GM12878 (cell line): ENCODE data around the gene OGA. TPM values are rescaled to one million over a fixed set of nuclear protein-coding genes. Genes with fewer than 3 reads are reported as not detected.

Experiments
- ATAC-seq: fragments of 200-7000 bp; cut with Tn5 transposase; 3 replicates; pipeline ENCODE4 v1.9.1; 2020; ENCODE audit warnings: mild to moderate bottlenecking, moderate library complexity
- BruUV-seq: library from RNA; stranded (reverse); fragments of 400-500 nt; replicated peaks from 2 replicates; lab custom pipeline; 2021; lab: Mats Ljungman, UMichigan
- CTCF ChIA-PET: fragments of 300-600 bp; sonication (Branson Sonifier 250); formaldehyde crosslinking; extraction: SDS; loops from one replicate; lab custom pipeline; 2021; ENCODE audit warnings: inconsistent platforms; lab: Yijun Ruan, JAX
- POLR2A ChIA-PET: fragments of 350-600 bp; formaldehyde crosslinking; extraction: SDS; loops from one replicate; lab custom pipeline; 2021; ENCODE audit warnings: inconsistent platforms; lab: Charles Lee
- RAD21 ChIA-PET: fragments of 300-600 bp; sonication (Branson Sonifier 250); formaldehyde crosslinking; loops from one replicate; lab custom pipeline; 2023; ENCODE audit warnings: antibody characterized with exemption; ENCODE audit not compliant: unreplicated experiment; lab: Charles Lee
- SMC1A ChIA-PET: fragments of 300-600 bp; sonication (Branson Sonifier 250); formaldehyde crosslinking; loops from one replicate; lab custom pipeline; 2023; ENCODE audit not compliant: unreplicated experiment, uncharacterized antibody; lab: Charles Lee
- DNase-seq: peaks from one replicate; pipeline ENCODE4 v3.0.0-alpha.2; 2011; ENCODE audit warnings: low read depth, low spot score
- FAIRE-seq: peaks from 3 replicates; lab custom pipeline; 2011; peaks lifted over from hg19 to GRCh38; lab: Jason Lieb, UNC
- H2AFZ ChIP-seq: 2 replicates; pipeline ENCODE4 v1.6.0; 2011; ENCODE audit warnings: low read depth, low read length, control low read depth; ENCODE audit not compliant: control insufficient read depth
- H3K27ac ChIP-seq: 2 replicates; pipeline ENCODE4 v1.5.1; 2011; ENCODE audit warnings: control low read depth; ENCODE audit not compliant: control insufficient read depth, insufficient read depth
- H3K27me3 ChIP-seq, 2 experiments: replicated peaks in 1 of 2; 2 replicates each; pipeline versions ENCODE4 v1.6.0 to v1.6.1; 2011; ENCODE audit warnings: low read length in 1 of 2; ENCODE audit not compliant: control insufficient read depth in 2 of 2, insufficient read depth in 2 of 2
- H3K36me3 ChIP-seq, 2 experiments: 2 replicates each; pipeline ENCODE4 v1.5.1; 2011; ENCODE audit warnings: low read length in 1 of 2; ENCODE audit not compliant: control insufficient read depth in 2 of 2, insufficient read depth in 2 of 2
- H3K4me1 ChIP-seq: 2 replicates; pipeline ENCODE4 v1.6.1; 2011; ENCODE audit warnings: mild to moderate bottlenecking, low read length, moderate library complexity, mixed read lengths; ENCODE audit not compliant: control insufficient read depth, insufficient read depth
- H3K4me2 ChIP-seq: 2 replicates; pipeline ENCODE4 v1.6.0; 2011; ENCODE audit warnings: control low read depth; ENCODE audit not compliant: control insufficient read depth, insufficient read depth
- H3K4me3 ChIP-seq: fragments of 200-600 bp; sonication (generic); 2 replicates; pipeline ENCODE4 v1.5.1; 2016
- H3K79me2 ChIP-seq: 2 replicates; pipeline ENCODE4 v1.6.0; 2011; ENCODE audit warnings: low read length; ENCODE audit not compliant: control insufficient read depth, insufficient read depth
- H3K9ac ChIP-seq: 2 replicates; pipeline ENCODE4 v1.8.0; 2011; ENCODE audit warnings: low read length, control low read depth, mixed read lengths; ENCODE audit not compliant: control insufficient read depth, insufficient read depth
- H3K9me3 ChIP-seq: replicated peaks from 3 replicates; pipeline ENCODE4 v1.5.1; 2011; ENCODE audit warnings: mild to moderate bottlenecking, low read length; ENCODE audit not compliant: control insufficient read depth, insufficient read depth
- H4K20me1 ChIP-seq: 2 replicates; pipeline ENCODE4 v1.6.0; 2011; ENCODE audit not compliant: control insufficient read depth, insufficient read depth
- ASH2L ChIP-seq: fragments of 300-600, 200-600 bp; sonication (generic); IDR thresholded peaks from 2 replicates; pipeline ENCODE4 v1.6.1; 2017; ENCODE audit warnings: low read depth, mild to moderate bottlenecking, borderline replicate concordance
- FOXM1 ChIP-seq: IDR thresholded peaks from 2 replicates; pipeline ENCODE4 v1.6.1; 2012; ENCODE audit warnings: low read depth, mild to moderate bottlenecking, inconsistent platforms, low read length, moderate library complexity
- IKZF2 ChIP-seq, 2 experiments: fragments of 450-650 bp; IDR thresholded peaks; 2 replicates each; pipeline ENCODE4 v1.6.1; 2017; ENCODE audit warnings: mild to moderate bottlenecking in 2 of 2, moderate library complexity in 2 of 2
- KLF5 ChIP-seq: fragments of 450-650 bp; IDR thresholded peaks from 2 replicates; pipeline ENCODE4 v1.6.1; 2014; ENCODE audit warnings: mild to moderate bottlenecking; ENCODE audit not compliant: partially characterized antibody
- LARP7 ChIP-seq: fragments of 450-650 bp; IDR thresholded peaks from 2 replicates; pipeline ENCODE4 v1.6.1; 2017; ENCODE audit warnings: mild to moderate bottlenecking
- MEF2A ChIP-seq: IDR thresholded peaks from 2 replicates; pipeline ENCODE4 v1.6.1; 2011; ENCODE audit warnings: low read depth, mild to moderate bottlenecking, low read length, moderate library complexity; ENCODE audit not compliant: insufficient read depth
- MYC ChIP-seq: IDR thresholded peaks from 2 replicates; pipeline ENCODE4 v1.6.1; 2011; ENCODE audit warnings: mild to moderate bottlenecking, low read length, moderate library complexity, inconsistent platforms; ENCODE audit not compliant: insufficient read depth, insufficient replicate concordance, insufficient read length, severe bottlenecking
- NFYB ChIP-seq: IDR thresholded peaks from 2 replicates; pipeline ENCODE4 v1.6.1; 2011; ENCODE audit warnings: low read depth, mild to moderate bottlenecking, low read length, improper control_type of control experiment, moderate library complexity; ENCODE audit not compliant: insufficient read depth
- POLR2A ChIP-seq: IDR thresholded peaks from 2 replicates; pipeline ENCODE4 v1.6.1; 2011; ENCODE audit warnings: low read depth, mild to moderate bottlenecking, low read length
- STAT3 ChIP-seq: IDR thresholded peaks from 2 replicates; pipeline ENCODE4 v1.6.1; 2011; ENCODE audit warnings: low read depth, low read length, improper control_type of control experiment
- ZNF217 ChIP-seq: fragments of 450-650 bp; IDR thresholded peaks from 2 replicates; pipeline ENCODE4 v1.6.1; 2017; ENCODE audit warnings: antibody characterized with exemption, mild to moderate bottlenecking
- ZNF24 ChIP-seq: fragments of 450-650 bp; IDR thresholded peaks from 2 replicates; pipeline ENCODE4 v1.6.1; 2017; ENCODE audit warnings: antibody characterized with exemption, mild to moderate bottlenecking
- WGBS: methylation state at CpG from one replicate; pipeline ENCODE4 v1.1.6; 2016; ENCODE audit warnings: low lambda C conversion rate; ENCODE audit not compliant: insufficient replicate concordance, insufficient coverage; ENCODE audit errors: missing lambda C conversion rate; 5-methylcytosine and 5-hydroxymethylcytosine counted together
- in situ Hi-C: fragments of 300-500 bp; cut with MboI; formaldehyde crosslinking; loops from 9 replicates; pipeline ENCODE4 v1.14.3; 2018; ENCODE audit warnings: mixed read lengths
- intact Hi-C: fragments of 100-400 bp; cut with micrococcal nuclease; formaldehyde crosslinking; loops from one replicate; pipeline ENCODE4 v1.14.2; 2022; ENCODE audit not compliant: unreplicated experiment
- polyA plus RNA-seq, 11 experiments: library from polyadenylated mRNA; depleted of rRNA in 4 of 11; unstranded in 6 of 11; stranded (reverse) in 5 of 11; fragments of >200 nt; fragmentation: Nextera tagmentation in 4 of 11; fragmentation: Illumina TruSeq in 1 of 11; extraction: Ambion mirVana in 4 of 11; extraction: Trizol in 1 of 11; gene quantifications; 1 replicate in 1 of 11; 2 replicates in 10 of 11; pipeline versions ENCODE4 v1.2.1 to v1.2.3, GENCODE V29; 2011 to 2016; ENCODE audit warnings: inconsistent platforms in 2 of 11, missing spikeins in 2 of 11, low read depth in 1 of 11
- total RNA-seq, 4 experiments: library from RNA; depleted of rRNA in 3 of 4; stranded (reverse); fragments of >200 nt in 3 of 4; fragmentation: Illumina TruSeq in 1 of 4; extraction: Trizol in 1 of 4; gene quantifications; 2 replicates each; pipeline versions ENCODE4 v1.2.1 to v1.2.3, GENCODE V29; 2013 to 2021
- TF ChIP-seq, protein P1 (sequence below): fragments of 450-650 bp; IDR thresholded peaks from 2 replicates; pipeline ENCODE4 v1.6.1; 2017; ENCODE audit warnings: mild to moderate bottlenecking, moderate library complexity
- TF ChIP-seq, protein P2 (sequence below): IDR thresholded peaks from 2 replicates; pipeline ENCODE4 v1.6.1; 2011; ENCODE audit warnings: borderline replicate concordance, low read depth, mild to moderate bottlenecking, moderate library complexity, mixed read lengths, low read length; ENCODE audit not compliant: insufficient read depth; ENCODE audit errors: extremely low read length
- TF ChIP-seq, protein P3 (sequence below): fragments of 450-650 bp; conservative IDR thresholded peaks from 2 replicates; pipeline ENCODE4 v1.6.1; 2017; ENCODE audit warnings: mild to moderate bottlenecking, moderate library complexity

Gene OGA
- total and polyA plus RNA-seq, 10 of the 15 experiments (the other 5 are each of a cell fraction or from before 2014, with no cell fraction given), result 23.0 to 145 (median 85.2) TPM

DNA sequence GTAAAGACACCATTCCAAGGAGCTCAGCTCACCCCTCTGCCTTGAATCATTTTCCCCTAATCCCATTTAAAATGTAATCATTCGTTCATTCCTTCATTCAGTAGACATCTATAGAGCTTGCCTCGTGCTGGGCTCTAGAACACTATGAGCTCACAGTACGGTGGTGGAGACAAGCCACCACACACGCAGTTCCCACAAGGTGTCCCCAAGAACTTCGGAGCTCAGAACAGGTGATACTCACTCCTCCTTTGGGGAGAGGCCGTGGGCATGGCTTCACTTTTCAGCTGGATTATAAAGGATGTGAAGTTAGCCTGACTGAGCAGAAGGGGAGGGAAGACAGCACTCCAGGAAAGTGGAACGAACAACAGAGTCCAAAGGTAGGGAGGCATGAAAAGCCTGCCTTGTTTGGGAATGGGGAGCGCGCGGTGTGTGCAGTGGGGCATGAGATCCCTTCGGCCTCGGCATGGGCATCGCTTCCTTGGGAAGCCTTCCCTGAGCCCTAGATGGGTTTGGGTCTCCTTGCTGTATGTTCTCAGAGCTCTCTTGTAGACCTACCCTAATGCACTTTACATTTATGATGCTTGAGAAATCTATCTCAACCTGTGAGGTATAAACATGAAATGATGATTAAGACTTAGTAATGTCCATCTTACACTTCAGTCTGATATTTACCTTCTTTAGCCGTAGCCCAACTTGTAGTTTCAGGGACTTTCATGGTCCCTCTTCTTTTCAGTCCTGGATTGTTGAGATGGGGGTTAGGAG lies 809 bp upstream of the OGA start:
- peak overlapping the region; percentile 64 for H3K4me3 ChIP-seq
- POLR2A ChIA-PET, result interaction anchor here (0.5 to 2.6 kb wide), 21 partner anchors 10 to 868 kb away, joined by 3 to 33 read pairs (median 4); partner anchors contain the start of genes ARMH3, KCNIP2, NFKB2 and NOLC1
- peak overlapping the region; percentile 95 for H3K27ac ChIP-seq
- intact Hi-C loops (loop anchor here (1.0 kb wide), 1 partner anchor 11 kb away; no protein-coding TSS in a partner anchor), in situ Hi-C loops (no loop called here)
- BruUV-seq, result TSS peak; percentile 92
- FAIRE-seq (no peak), ATAC-seq (peak; percentile 43), DNase-seq (no peak)
- SMC1A ChIA-PET, result interaction anchor here (0.7 to 2.4 kb wide), 15 partner anchors 8 to 352 kb away, joined by 3 to 13 read pairs (median 4); partner anchors contain the start of gene ARMH3
- H3K4me2 ChIP-seq, result peak overlapping the region; percentile 95
- H2AFZ ChIP-seq, result peak overlapping the region; percentile 81
- RAD21 ChIA-PET, result interaction anchor here (1.0 to 3.0 kb wide), 9 partner anchors 10 to 191 kb away, joined by 3 to 19 read pairs (median 5); partner anchors contain the start of gene KCNIP2
- peaks cover 13% of the 10 kb centered on the region; the same call in 1 of the 2 replicates for H4K20me1 ChIP-seq
- H3K9me3 ChIP-seq, result no peaks in the 10 kb centered on the region
- CTCF ChIA-PET, result interaction anchor here (0.6 to 4.0 kb wide), 8 partner anchors 14 to 196 kb away, joined by 3 to 31 read pairs (median 8); no protein-coding TSS in a partner anchor
- H3K79me2 ChIP-seq, result peaks cover 55% of the 10 kb centered on the region
- H3K9ac ChIP-seq, result peak overlapping the region; percentile 96
- peaks cover 10% of the 10 kb centered on the region; the same call in 1 of the 2 replicates for H3K4me1 ChIP-seq
- H3K27me3 ChIP-seq, result no peaks in the 10 kb centered on the region
- H3K36me3 ChIP-seq, result peaks cover 0 to 4% of the 10 kb centered on the region in 2 experiments; a peak in 1 of 4 replicates
- 31% methylated on average over 14 of the region's 14 CpGs for WGBS
- TF ChIP-seq LARP7 (0 out of 2 replicates have a peak, but pooled peaks have one; percentile 23), MYC (no peak), POLR2A (peak; percentile 47), ZNF217 (no peak), ASH2L (no peak), FOXM1 (no peak), IKZF2 (IDR thresholded peaks at IDR 0.05) (0 out of 4 replicates have a peak, but pooled peaks of 1 of the 2 experiments have one; percentile 22), STAT3 (0 out of 2 replicates have a peak, but pooled peaks have one; percentile 14), MEF2A (no peak), KLF5 (no peak), NFYB (peak; percentile 7; the same call in 1 of the 2 replicates), ZNF24 (peak; percentile 97)
- TF ChIP-seq, protein P1, sequence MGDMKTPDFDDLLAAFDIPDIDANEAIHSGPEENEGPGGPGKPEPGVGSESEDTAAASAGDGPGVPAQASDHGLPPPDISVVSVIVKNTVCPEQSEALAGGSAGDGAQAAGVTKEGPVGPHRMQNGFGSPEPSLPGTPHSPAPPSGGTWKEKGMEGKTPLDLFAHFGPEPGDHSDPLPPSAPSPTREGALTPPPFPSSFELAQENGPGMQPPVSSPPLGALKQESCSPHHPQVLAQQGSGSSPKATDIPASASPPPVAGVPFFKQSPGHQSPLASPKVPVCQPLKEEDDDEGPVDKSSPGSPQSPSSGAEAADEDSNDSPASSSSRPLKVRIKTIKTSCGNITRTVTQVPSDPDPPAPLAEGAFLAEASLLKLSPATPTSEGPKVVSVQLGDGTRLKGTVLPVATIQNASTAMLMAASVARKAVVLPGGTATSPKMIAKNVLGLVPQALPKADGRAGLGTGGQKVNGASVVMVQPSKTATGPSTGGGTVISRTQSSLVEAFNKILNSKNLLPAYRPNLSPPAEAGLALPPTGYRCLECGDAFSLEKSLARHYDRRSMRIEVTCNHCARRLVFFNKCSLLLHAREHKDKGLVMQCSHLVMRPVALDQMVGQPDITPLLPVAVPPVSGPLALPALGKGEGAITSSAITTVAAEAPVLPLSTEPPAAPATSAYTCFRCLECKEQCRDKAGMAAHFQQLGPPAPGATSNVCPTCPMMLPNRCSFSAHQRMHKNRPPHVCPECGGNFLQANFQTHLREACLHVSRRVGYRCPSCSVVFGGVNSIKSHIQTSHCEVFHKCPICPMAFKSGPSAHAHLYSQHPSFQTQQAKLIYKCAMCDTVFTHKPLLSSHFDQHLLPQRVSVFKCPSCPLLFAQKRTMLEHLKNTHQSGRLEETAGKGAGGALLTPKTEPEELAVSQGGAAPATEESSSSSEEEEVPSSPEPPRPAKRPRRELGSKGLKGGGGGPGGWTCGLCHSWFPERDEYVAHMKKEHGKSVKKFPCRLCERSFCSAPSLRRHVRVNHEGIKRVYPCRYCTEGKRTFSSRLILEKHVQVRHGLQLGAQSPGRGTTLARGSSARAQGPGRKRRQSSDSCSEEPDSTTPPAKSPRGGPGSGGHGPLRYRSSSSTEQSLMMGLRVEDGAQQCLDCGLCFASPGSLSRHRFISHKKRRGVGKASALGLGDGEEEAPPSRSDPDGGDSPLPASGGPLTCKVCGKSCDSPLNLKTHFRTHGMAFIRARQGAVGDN, result no peak
- TF ChIP-seq, protein P2, sequence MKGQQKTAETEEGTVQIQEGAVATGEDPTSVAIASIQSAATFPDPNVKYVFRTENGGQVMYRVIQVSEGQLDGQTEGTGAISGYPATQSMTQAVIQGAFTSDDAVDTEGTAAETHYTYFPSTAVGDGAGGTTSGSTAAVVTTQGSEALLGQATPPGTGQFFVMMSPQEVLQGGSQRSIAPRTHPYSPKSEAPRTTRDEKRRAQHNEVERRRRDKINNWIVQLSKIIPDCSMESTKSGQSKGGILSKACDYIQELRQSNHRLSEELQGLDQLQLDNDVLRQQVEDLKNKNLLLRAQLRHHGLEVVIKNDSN, result no peak
- TF ChIP-seq, protein P3, sequence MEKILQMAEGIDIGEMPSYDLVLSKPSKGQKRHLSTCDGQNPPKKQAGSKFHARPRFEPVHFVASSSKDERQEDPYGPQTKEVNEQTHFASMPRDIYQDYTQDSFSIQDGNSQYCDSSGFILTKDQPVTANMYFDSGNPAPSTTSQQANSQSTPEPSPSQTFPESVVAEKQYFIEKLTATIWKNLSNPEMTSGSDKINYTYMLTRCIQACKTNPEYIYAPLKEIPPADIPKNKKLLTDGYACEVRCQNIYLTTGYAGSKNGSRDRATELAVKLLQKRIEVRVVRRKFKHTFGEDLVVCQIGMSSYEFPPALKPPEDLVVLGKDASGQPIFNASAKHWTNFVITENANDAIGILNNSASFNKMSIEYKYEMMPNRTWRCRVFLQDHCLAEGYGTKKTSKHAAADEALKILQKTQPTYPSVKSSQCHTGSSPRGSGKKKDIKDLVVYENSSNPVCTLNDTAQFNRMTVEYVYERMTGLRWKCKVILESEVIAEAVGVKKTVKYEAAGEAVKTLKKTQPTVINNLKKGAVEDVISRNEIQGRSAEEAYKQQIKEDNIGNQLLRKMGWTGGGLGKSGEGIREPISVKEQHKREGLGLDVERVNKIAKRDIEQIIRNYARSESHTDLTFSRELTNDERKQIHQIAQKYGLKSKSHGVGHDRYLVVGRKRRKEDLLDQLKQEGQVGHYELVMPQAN, result 0 out of 2 replicates have a peak, but pooled peaks have one; percentile 17
